ENCODE results near the gene IL31RA.

DNA sequence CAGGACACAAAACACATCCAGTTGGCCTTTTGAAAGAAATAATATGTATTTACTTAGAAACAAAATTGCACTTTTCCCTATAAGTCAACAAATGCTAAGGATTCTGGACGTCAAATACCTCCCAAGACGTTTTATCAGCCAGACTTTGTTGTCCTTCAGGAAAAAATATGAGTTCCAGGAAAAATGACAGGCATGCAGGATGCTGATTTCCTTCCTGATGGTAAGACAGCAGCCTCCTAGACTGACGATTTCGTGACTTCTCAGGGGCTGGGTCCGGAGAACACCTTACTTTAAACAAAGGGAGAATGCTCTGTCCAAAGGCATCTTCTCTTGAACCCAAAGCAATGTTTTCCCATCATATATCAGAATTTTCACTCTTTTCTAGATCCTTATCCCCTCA lies 74.6 kb downstream of the IL31RA start:
- TF ChIP-seq, protein P1, sequence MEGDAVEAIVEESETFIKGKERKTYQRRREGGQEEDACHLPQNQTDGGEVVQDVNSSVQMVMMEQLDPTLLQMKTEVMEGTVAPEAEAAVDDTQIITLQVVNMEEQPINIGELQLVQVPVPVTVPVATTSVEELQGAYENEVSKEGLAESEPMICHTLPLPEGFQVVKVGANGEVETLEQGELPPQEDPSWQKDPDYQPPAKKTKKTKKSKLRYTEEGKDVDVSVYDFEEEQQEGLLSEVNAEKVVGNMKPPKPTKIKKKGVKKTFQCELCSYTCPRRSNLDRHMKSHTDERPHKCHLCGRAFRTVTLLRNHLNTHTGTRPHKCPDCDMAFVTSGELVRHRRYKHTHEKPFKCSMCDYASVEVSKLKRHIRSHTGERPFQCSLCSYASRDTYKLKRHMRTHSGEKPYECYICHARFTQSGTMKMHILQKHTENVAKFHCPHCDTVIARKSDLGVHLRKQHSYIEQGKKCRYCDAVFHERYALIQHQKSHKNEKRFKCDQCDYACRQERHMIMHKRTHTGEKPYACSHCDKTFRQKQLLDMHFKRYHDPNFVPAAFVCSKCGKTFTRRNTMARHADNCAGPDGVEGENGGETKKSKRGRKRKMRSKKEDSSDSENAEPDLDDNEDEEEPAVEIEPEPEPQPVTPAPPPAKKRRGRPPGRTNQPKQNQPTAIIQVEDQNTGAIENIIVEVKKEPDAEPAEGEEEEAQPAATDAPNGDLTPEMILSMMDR (conservative IDR thresholded peaks at IDR 0.05): no peak
- TF ChIP-seq ZFX (IDR thresholded peaks at IDR 0.05): no peak

Measured in C4-2B (cell line).